Measurements from ENCODE around the gene AOPEP.

The AOPEP gene

DNA sequence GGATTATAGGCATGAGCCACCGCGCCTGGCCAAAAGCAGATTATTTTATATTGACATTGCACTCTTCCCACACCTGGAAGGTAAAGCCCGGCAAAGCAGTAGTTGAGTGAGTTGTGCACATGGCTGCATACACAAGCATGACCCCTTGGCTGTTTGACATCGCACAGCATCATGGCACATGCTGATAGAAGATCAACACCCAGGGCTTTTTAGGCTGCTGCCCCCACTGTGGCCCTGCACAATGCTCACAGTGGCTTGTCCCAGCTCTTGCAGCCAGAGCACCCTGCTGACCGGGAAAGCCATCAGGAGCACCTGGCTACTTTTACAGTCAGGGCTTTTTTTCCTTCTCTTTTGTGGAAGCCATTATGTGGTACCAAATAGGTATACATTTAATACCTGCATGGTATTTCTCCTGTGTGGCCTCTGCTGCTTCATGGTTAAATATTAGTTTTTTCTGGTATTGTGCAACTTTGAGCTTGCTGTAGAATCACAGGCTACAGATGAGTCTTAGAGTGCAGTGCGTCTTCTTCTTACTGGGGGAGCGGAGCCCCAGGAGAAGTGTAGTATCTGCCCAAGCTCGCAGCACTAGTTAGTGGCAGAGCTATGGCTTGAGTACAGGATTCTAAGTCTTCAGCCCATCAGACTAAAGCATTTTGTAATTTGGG is 264.5 kb downstream of the AOPEP start:
- no peaks in the 10 kb centered on the region for H3K27me3 ChIP-seq (ENCODE audit: low read length)
- H3K36me3 ChIP-seq (ENCODE audit: low read length): no peaks in the 10 kb centered on the region
- no peak overlapping the region for H3K4me2 ChIP-seq (ENCODE audit: low read depth, low read length, poor library complexity, severe bottlenecking)
- H3K9ac ChIP-seq (ENCODE audit: low read length): no peak overlapping the region
- no peak overlapping the region for H3K27ac ChIP-seq (ENCODE audit: low read depth, low read length)
- no peaks in the 10 kb centered on the region for H4K20me1 ChIP-seq (ENCODE audit: low read depth, low read length)
- no peaks in the 10 kb centered on the region for H3K79me2 ChIP-seq (ENCODE audit: insufficient read depth, low read length)
- H3K4me3 ChIP-seq (ENCODE audit: insufficient read depth, low read length, poor library complexity, severe bottlenecking): no peak overlapping the region
- no peaks in the 10 kb centered on the region for H3F3A ChIP-seq (ENCODE audit: insufficient read depth)
- no peaks in the 10 kb centered on the region for H3K9me2 ChIP-seq (replicated peaks; ENCODE audit: insufficient read depth, low read length)
- H3K9me3 ChIP-seq (ENCODE audit: insufficient read depth, low read length): no peaks in the 10 kb centered on the region
- no peak for TF ChIP-seq EZH2phosphoT487 (conservative IDR thresholded peaks at IDR 0.05; ENCODE audit: low read length)
- TF ChIP-seq, protein P1, sequence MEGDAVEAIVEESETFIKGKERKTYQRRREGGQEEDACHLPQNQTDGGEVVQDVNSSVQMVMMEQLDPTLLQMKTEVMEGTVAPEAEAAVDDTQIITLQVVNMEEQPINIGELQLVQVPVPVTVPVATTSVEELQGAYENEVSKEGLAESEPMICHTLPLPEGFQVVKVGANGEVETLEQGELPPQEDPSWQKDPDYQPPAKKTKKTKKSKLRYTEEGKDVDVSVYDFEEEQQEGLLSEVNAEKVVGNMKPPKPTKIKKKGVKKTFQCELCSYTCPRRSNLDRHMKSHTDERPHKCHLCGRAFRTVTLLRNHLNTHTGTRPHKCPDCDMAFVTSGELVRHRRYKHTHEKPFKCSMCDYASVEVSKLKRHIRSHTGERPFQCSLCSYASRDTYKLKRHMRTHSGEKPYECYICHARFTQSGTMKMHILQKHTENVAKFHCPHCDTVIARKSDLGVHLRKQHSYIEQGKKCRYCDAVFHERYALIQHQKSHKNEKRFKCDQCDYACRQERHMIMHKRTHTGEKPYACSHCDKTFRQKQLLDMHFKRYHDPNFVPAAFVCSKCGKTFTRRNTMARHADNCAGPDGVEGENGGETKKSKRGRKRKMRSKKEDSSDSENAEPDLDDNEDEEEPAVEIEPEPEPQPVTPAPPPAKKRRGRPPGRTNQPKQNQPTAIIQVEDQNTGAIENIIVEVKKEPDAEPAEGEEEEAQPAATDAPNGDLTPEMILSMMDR (IDR thresholded peaks at IDR 0.05; ENCODE audit: insufficient read depth, low read length, poor library complexity, severe bottlenecking): no peak
- no peak overlapping the region for H2AFZ ChIP-seq (ENCODE audit: low read depth, low read length, severe bottlenecking)

DNA sequence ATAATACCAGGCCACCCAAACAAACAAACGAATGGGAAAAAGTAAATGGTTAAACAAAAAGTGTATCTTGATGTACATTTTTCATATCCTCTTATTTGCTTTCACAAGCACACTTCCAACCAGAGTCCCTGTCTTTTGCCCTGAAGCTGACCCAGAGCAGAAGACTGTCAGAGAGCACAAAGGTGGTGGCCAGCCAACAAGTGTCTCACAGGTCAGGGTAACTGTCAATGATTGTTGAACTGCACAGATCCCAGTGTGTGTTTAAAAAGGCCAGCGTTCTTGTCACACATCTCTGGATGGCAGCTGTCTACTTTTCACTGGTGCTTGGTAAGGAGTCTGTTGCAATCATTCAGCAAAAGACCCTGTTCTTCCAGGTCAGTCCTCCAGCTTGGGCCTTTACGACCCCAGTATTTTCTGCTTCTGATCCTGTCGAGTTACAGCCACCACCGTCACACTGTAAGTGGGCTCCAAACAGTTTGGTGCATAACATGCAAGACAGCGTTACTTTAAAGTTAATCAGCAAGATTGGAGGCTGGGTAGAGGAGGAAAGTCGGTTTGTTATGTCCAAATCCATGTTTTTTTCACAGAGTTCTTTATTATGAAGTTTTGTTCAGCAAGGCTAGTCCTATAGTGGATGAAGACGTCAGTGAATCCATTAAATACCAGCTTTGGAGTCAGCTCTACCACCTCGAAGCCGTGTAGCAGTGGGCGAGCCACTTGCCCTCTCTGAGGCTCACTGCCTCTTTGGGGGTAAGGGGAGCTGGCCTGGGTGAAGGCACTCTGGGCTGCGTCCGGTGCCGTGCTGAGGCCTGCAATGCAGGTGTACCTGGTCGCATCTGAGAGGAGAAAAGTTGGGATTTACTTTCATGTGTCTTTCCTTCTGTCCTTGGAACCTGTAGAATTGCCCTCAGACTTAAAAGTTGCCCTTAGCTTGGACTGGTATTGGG is 265.7 kb downstream of the AOPEP start:
- no peak overlapping the region for H2AFZ ChIP-seq (ENCODE audit: low read depth, low read length, severe bottlenecking)
- H3K9me3 ChIP-seq (ENCODE audit: insufficient read depth, low read length): no peaks in the 10 kb centered on the region
- H3F3A ChIP-seq (ENCODE audit: insufficient read depth): no peaks in the 10 kb centered on the region
- H3K4me2 ChIP-seq (ENCODE audit: low read depth, low read length, poor library complexity, severe bottlenecking): no peak overlapping the region
- TF ChIP-seq EZH2phosphoT487 (conservative IDR thresholded peaks at IDR 0.05; ENCODE audit: low read length): no peak
- TF ChIP-seq, protein P1 (IDR thresholded peaks at IDR 0.05; ENCODE audit: insufficient read depth, low read length, poor library complexity, severe bottlenecking): no peak
- no peak overlapping the region for H3K4me3 ChIP-seq (ENCODE audit: insufficient read depth, low read length, poor library complexity, severe bottlenecking)
- no peak overlapping the region for H3K27ac ChIP-seq (ENCODE audit: low read depth, low read length)
- H4K20me1 ChIP-seq (ENCODE audit: low read depth, low read length): no peaks in the 10 kb centered on the region
- H3K36me3 ChIP-seq (ENCODE audit: low read length): no peaks in the 10 kb centered on the region
- H3K27me3 ChIP-seq (ENCODE audit: low read length): no peaks in the 10 kb centered on the region
- H3K9me2 ChIP-seq (replicated peaks; ENCODE audit: insufficient read depth, low read length): no peaks in the 10 kb centered on the region
- H3K9ac ChIP-seq (ENCODE audit: low read length): no peak overlapping the region
- no peaks in the 10 kb centered on the region for H3K79me2 ChIP-seq (ENCODE audit: insufficient read depth, low read length)

DNA sequence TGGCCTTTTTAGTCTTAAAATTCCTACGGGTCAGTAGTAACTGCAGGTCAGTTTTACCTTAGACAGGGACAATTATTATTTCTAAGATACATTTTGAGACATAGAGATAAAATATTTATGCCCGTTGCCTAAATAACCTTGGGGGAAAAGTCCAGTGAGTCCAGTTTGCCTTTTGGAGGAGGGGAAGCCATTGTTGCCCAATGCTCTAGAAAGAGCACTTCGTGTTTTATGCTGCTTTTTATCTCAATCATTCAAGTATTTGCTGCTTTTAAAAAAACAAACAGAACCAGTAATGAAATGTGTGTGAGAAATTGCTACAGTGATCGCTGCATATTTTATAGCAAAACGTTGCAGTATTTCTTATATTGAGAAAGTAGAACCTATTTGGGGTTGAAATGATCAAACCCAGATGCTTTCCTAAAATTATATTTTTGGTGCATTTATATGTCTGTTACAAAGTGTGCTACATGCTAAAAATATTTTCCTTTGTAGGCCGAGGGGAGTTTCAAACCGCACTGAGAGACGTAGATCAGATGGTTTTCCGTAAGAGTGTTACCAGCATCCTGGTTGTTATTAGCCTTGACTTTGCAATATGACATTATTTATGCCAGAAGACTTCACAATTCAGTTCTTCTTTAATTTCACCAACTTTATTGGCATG is 266.8 kb downstream of the AOPEP start:
- Histone ChIP-seq H3K9me2 (replicated peaks; ENCODE audit: insufficient read depth, low read length) (no peaks in the 10 kb centered on the region), H3K79me2 (ENCODE audit: insufficient read depth, low read length) (no peaks in the 10 kb centered on the region), H3K4me2 (ENCODE audit: low read depth, low read length, poor library complexity, severe bottlenecking) (no peak overlapping the region), H3K27me3 (ENCODE audit: low read length) (no peaks in the 10 kb centered on the region), H3K9ac (ENCODE audit: low read length) (no peak overlapping the region), H3K9me3 (ENCODE audit: insufficient read depth, low read length) (no peaks in the 10 kb centered on the region), H3K4me3 (ENCODE audit: insufficient read depth, low read length, poor library complexity, severe bottlenecking) (no peak overlapping the region), H3F3A (ENCODE audit: insufficient read depth) (no peaks in the 10 kb centered on the region), H3K36me3 (ENCODE audit: low read length) (no peaks in the 10 kb centered on the region), H3K27ac (ENCODE audit: low read depth, low read length) (no peak overlapping the region), H4K20me1 (ENCODE audit: low read depth, low read length) (no peaks in the 10 kb centered on the region), H2AFZ (ENCODE audit: low read depth, low read length, severe bottlenecking) (no peak overlapping the region)
- TF ChIP-seq, protein P1 (IDR thresholded peaks at IDR 0.05; ENCODE audit: insufficient read depth, low read length, poor library complexity, severe bottlenecking): no peak

Measured in SU-DHL-6 (cell line).